ENCODE results near the gene CHPT1. TPM values are rescaled to one million over a fixed set of nuclear protein-coding genes. Genes with fewer than 3 reads are reported as not detected.

The CHPT1 gene
- total and polyA plus RNA-seq, 9 of the 15 experiments (the other 6 are each of a cell fraction or from before 2014, with no cell fraction given): 15.3 to 210 (median 91.9) TPM

- TF ChIP-seq, protein P1, sequence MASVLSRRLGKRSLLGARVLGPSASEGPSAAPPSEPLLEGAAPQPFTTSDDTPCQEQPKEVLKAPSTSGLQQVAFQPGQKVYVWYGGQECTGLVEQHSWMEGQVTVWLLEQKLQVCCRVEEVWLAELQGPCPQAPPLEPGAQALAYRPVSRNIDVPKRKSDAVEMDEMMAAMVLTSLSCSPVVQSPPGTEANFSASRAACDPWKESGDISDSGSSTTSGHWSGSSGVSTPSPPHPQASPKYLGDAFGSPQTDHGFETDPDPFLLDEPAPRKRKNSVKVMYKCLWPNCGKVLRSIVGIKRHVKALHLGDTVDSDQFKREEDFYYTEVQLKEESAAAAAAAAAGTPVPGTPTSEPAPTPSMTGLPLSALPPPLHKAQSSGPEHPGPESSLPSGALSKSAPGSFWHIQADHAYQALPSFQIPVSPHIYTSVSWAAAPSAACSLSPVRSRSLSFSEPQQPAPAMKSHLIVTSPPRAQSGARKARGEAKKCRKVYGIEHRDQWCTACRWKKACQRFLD (CRISPR knock-in tag; IDR thresholded peaks at IDR 0.05): no peak
- TF ChIP-seq, protein P2, sequence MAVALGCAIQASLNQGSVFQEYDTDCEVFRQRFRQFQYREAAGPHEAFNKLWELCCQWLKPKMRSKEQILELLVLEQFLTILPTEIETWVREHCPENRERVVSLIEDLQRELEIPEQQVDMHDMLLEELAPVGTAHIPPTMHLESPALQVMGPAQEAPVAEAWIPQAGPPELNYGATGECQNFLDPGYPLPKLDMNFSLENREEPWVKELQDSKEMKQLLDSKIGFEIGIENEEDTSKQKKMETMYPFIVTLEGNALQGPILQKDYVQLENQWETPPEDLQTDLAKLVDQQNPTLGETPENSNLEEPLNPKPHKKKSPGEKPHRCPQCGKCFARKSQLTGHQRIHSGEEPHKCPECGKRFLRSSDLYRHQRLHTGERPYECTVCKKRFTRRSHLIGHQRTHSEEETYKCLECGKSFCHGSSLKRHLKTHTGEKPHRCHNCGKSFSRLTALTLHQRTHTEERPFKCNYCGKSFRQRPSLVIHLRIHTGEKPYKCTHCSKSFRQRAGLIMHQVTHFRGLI (CRISPR knock-in tag; IDR thresholded peaks at IDR 0.05): no peak
- TF ChIP-seq POLR3A (IDR thresholded peaks at IDR 0.05; ENCODE audit: borderline replicate concordance, extremely low read depth, insufficient read depth, insufficient read length) (no peak), HDAC6 (IDR thresholded peaks at IDR 0.05; ENCODE audit: low read depth, low read length) (no peak), POLR2A (conservative IDR thresholded peaks at IDR 0.05) (peak; percentile 75)
Measured at GRCh38 chr12:101678081-101678480, 19.4 kb upstream of the CHPT1 start (continued).

- 24% methylated on average over 3 of the region's 3 CpGs for whole genome bisulfite sequencing (ENCODE audit: insufficient coverage, low coverage, missing lambda C conversion rate)
- no peak for FAIRE-seq
- no peaks in the 10 kb centered on the region for H3K9me1 ChIP-seq (ENCODE audit: control insufficient read depth, insufficient read depth, low read length)
- no peaks in the 10 kb centered on the region for H3K4me1 ChIP-seq (replicated peaks in 1 of 2; ENCODE audit: control insufficient read depth in 2 of 2, insufficient read depth in 2 of 2, low read length in 2 of 2)
- in situ Hi-C loops (cut with MboI): no loop called here
- no peaks in the 10 kb centered on the region for H3K9me3 ChIP-seq (replicated peaks; ENCODE audit: control insufficient read depth, insufficient read depth, low read depth, low read length)
- no peak overlapping the region for H3K4me3 ChIP-seq
- H3K4me2 ChIP-seq (ENCODE audit: insufficient read depth, low read length): no peak overlapping the region
- ChIA-PET POLR2A (no interaction called here), CTCF (ENCODE audit: low intra/inter-chr PET ratio) (no interaction called here)
- no peak overlapping the region for H3K27ac ChIP-seq (ENCODE audit: extremely low read depth, low read depth, low read length)
- H3K79me2 ChIP-seq (ENCODE audit: control insufficient read depth, insufficient read depth, low read length): no peaks in the 10 kb centered on the region
- no peak for DNase-seq (ENCODE audit: extremely low read depth in 1 of 4, low spot score in 3 of 4)
- no peaks in the 10 kb centered on the region for H4K20me1 ChIP-seq (replicated peaks; ENCODE audit: control insufficient read depth, insufficient read depth, low read length)
- BruUV-seq (replicated peaks): no TSS peak
- no peak overlapping the region for H3K9ac ChIP-seq (ENCODE audit: insufficient read depth in 1 of 2, low read depth in 2 of 2, low read length in 2 of 2)
- no peak overlapping the region for H2AFZ ChIP-seq (ENCODE audit: low read depth, low read length)
- H3K27me3 ChIP-seq (ENCODE audit: control insufficient read depth in 2 of 2, insufficient read depth in 2 of 2, low read length in 2 of 2): no peaks in the 10 kb centered on the region; a peak in 1 of 5 replicates
- H3K36me3 ChIP-seq (ENCODE audit: control insufficient read depth, insufficient read depth, low read length): no peaks in the 10 kb centered on the region
- 0 out of 3 replicates have a peak, but pooled peaks have one; percentile 33 for ATAC-seq
- intact Hi-C loops (cut with micrococcal nuclease): no loop called here
- no peak for TF ChIP-seq SIN3A (IDR thresholded peaks at IDR 0.05; ENCODE audit: borderline replicate concordance in 2 of 2, control insufficient read depth in 1 of 2, low read depth in 2 of 2, low read length in 2 of 2)
- TF ChIP-seq, protein P3, sequence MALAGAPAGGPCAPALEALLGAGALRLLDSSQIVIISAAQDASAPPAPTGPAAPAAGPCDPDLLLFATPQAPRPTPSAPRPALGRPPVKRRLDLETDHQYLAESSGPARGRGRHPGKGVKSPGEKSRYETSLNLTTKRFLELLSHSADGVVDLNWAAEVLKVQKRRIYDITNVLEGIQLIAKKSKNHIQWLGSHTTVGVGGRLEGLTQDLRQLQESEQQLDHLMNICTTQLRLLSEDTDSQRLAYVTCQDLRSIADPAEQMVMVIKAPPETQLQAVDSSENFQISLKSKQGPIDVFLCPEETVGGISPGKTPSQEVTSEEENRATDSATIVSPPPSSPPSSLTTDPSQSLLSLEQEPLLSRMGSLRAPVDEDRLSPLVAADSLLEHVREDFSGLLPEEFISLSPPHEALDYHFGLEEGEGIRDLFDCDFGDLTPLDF (CRISPR knock-in tag; IDR thresholded peaks at IDR 0.05): no peak
- TF ChIP-seq CTCFL (IDR thresholded peaks at IDR 0.05; ENCODE audit: borderline replicate concordance, insufficient read depth, low read depth, low read length, poor library complexity, severe bottlenecking): no peak
- no peak for TF ChIP-seq ZSCAN29 (IDR thresholded peaks at IDR 0.05)
Measured at GRCh38 chr12:101680240-101680639, 17.2 kb upstream of the CHPT1 start.

Data from K562 (cell line).